ENCODE results near the gene GYS2. TPM values are rescaled to one million over a fixed set of nuclear protein-coding genes. Genes with fewer than 3 reads are reported as not detected.

The GYS2 gene
- total and polyA plus RNA-seq, 8 donors: 0.33 TPM; not detected in 7

DNA sequence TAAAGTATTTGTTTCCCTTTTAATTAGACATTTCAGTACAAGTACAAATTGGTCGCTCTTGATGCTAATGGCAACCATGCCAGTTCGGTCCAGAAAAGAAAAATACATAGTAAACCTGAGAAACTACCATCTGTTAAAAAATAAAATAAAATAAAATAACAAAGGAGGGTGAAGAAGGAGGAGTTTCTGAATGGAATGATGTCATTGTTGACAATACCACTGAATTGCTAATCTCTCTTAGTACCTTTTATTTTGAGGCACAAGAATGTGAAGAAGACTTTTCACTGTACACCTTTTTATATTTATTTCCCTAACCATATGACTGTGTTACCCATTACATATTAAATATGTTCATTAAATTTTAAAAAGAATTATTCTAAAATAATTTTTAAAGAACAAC, 59.1 kb downstream of the GYS2 start:
- WGBS, 5 donors: 70 to 87% (median 85%) methylated on average over 2 of the region's 2 CpGs
- H3K27me3 ChIP-seq: no peaks in the 10 kb centered on the region
- TF ChIP-seq, protein P1, sequence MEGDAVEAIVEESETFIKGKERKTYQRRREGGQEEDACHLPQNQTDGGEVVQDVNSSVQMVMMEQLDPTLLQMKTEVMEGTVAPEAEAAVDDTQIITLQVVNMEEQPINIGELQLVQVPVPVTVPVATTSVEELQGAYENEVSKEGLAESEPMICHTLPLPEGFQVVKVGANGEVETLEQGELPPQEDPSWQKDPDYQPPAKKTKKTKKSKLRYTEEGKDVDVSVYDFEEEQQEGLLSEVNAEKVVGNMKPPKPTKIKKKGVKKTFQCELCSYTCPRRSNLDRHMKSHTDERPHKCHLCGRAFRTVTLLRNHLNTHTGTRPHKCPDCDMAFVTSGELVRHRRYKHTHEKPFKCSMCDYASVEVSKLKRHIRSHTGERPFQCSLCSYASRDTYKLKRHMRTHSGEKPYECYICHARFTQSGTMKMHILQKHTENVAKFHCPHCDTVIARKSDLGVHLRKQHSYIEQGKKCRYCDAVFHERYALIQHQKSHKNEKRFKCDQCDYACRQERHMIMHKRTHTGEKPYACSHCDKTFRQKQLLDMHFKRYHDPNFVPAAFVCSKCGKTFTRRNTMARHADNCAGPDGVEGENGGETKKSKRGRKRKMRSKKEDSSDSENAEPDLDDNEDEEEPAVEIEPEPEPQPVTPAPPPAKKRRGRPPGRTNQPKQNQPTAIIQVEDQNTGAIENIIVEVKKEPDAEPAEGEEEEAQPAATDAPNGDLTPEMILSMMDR (IDR thresholded peaks at IDR 0.05): no peak
- TF ChIP-seq EP300 (IDR thresholded peaks at IDR 0.05) (no peak), POLR2AphosphoS5 (IDR thresholded peaks at IDR 0.05) (no peak), POLR2A (IDR thresholded peaks at IDR 0.05) (no peak)
- intact Hi-C loops (cut with DNase I; ENCODE audit: low total_unique reads): no loop called here
- no peaks in the 10 kb centered on the region for H3K4me1 ChIP-seq
- DNase-seq: no peak
- H3K9me3 ChIP-seq: no peaks in the 10 kb centered on the region
- H3K36me3 ChIP-seq: no peaks in the 10 kb centered on the region
- no peak overlapping the region for H3K27ac ChIP-seq
- H3K4me3 ChIP-seq: no peak overlapping the region

DNA sequence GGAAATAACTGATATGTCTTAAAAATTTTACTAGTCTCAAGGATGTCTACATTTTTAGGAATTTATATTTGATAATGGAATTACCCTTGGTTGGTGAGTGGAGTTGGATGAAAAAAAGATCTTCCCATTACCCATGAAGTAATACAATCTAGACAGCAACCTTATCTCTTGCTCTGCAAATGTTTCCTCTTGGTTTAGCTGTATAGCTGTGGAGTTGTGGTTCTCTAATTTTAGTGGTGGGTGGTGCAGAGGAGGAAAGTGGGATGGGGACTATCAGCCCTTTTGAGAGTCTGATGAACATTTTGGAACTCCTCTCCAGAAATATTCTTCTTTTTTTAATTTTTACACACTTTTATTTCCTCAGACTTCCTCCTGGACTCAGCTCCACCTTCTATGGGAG, 61.5 kb downstream of the GYS2 start:
- Histone ChIP-seq H3K27me3 (no peaks in the 10 kb centered on the region), H3K4me3 (no peak overlapping the region), H3K36me3 (no peaks in the 10 kb centered on the region), H3K9me3 (no peaks in the 10 kb centered on the region), H3K4me1 (no peaks in the 10 kb centered on the region), H3K27ac (no peak overlapping the region)
- TF ChIP-seq EP300 (IDR thresholded peaks at IDR 0.05) (no peak), POLR2A (IDR thresholded peaks at IDR 0.05) (no peak), POLR2AphosphoS5 (IDR thresholded peaks at IDR 0.05) (no peak)
- TF ChIP-seq, protein P1 (IDR thresholded peaks at IDR 0.05): no peak
- DNase-seq: no peak
- intact Hi-C loops (cut with DNase I; ENCODE audit: low total_unique reads): no loop called here

DNA sequence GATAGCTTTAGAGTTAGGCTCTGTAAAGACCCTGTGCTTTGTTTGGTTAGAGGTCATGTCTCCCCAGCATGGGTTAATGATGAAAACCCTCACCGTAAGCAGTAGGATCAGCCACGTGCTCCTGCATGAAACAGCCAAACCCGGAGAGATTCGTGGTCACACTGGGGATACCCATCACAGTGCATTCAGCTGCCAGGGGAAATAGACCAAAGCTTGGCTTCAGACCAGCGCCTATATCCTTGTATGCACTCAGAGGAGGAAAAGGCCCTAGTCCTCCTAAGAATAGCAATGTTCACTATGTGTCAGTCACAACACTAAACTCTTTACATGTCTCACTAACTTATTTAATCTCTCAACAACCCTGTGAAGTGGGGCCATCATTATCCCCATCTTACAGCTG, 62.2 kb downstream of the GYS2 start:
- Histone ChIP-seq H3K36me3 (no peaks in the 10 kb centered on the region), H3K27ac (no peak overlapping the region), H3K4me3 (no peak overlapping the region), H3K4me1 (no peaks in the 10 kb centered on the region), H3K9me3 (no peaks in the 10 kb centered on the region), H3K27me3 (no peaks in the 10 kb centered on the region)
- intact Hi-C loops (cut with DNase I; ENCODE audit: low total_unique reads): no loop called here
- DNase-seq: no peak
- TF ChIP-seq, protein P1 (IDR thresholded peaks at IDR 0.05): no peak
- TF ChIP-seq EP300 (IDR thresholded peaks at IDR 0.05) (no peak), POLR2AphosphoS5 (IDR thresholded peaks at IDR 0.05) (no peak), POLR2A (IDR thresholded peaks at IDR 0.05) (no peak)
- 39 to 71% (median 65%) methylated on average over 5 of the region's 5 CpGs for WGBS, 5 donors

DNA sequence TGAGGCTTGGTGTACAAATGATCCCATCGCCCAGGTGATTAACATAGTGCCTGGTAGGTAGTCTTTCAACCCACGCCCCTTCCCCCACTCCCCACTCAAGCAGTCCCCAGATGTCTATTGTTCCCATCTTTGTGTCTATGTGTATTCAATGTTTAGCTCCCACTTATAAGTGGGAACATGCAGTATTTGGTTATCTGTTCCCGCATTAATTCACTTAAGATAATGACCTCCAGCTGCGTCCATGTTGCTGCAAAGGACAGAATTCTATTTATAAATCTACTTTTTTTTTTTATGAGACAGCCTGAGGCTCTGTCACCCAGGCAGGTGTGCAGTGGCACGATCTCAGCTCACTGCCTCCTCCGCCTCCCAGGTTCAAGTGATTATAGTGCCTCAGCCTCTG, 62.9 kb downstream of the GYS2 start:
- H3K27ac ChIP-seq: no peak overlapping the region
- H3K36me3 ChIP-seq: no peaks in the 10 kb centered on the region
- H3K4me3 ChIP-seq: no peak overlapping the region
- H3K9me3 ChIP-seq: no peaks in the 10 kb centered on the region
- intact Hi-C loops (cut with DNase I; ENCODE audit: low total_unique reads): no loop called here
- TF ChIP-seq POLR2A (IDR thresholded peaks at IDR 0.05) (no peak), POLR2AphosphoS5 (IDR thresholded peaks at IDR 0.05) (no peak), EP300 (IDR thresholded peaks at IDR 0.05) (no peak)
- TF ChIP-seq, protein P1 (IDR thresholded peaks at IDR 0.05): no peak
- no peak for DNase-seq
- 81 to 86% (median 85%) methylated on average over 6 of the region's 6 CpGs for WGBS, 5 donors
- no peaks in the 10 kb centered on the region for H3K4me1 ChIP-seq
- no peaks in the 10 kb centered on the region for H3K27me3 ChIP-seq
